T-helper 2 cell treated with Interferon-gamma antibody and Interleukin-4, amounts not matched to agents 5 μg/mL and 100 μg/mL, for 36 hours (primary cell): ENCODE results near the gene DNAJC19.

Experiments used
- DNase-seq: peaks from one replicate; pipeline ENCODE4 v3.0.0; 2021; ENCODE audit warnings: low spot score
- H3K27ac Mint-ChIP-seq: one replicate; pipeline ENCODE4 v1.8.0; 2021; ENCODE audit warnings: mild to moderate bottlenecking, mixed read lengths
- H3K27me3 Mint-ChIP-seq: one replicate; pipeline ENCODE4 v1.8.0; 2021; ENCODE audit warnings: low read depth, mixed read lengths
- H3K36me3 Mint-ChIP-seq: one replicate; pipeline ENCODE4 v1.8.0; 2021; ENCODE audit warnings: low read depth, mixed read lengths
- H3K4me1 Mint-ChIP-seq: one replicate; pipeline ENCODE4 v1.8.0; 2021; ENCODE audit warnings: low read depth, mixed read lengths
- H3K4me3 Mint-ChIP-seq: one replicate; pipeline ENCODE4 v1.8.0; 2022; ENCODE audit warnings: mild to moderate bottlenecking, moderate library complexity, mixed read lengths
- H3K9me3 Mint-ChIP-seq: one replicate; pipeline ENCODE4 v1.8.0; 2021; ENCODE audit warnings: mixed read lengths

Gene DNAJC19

DNA sequence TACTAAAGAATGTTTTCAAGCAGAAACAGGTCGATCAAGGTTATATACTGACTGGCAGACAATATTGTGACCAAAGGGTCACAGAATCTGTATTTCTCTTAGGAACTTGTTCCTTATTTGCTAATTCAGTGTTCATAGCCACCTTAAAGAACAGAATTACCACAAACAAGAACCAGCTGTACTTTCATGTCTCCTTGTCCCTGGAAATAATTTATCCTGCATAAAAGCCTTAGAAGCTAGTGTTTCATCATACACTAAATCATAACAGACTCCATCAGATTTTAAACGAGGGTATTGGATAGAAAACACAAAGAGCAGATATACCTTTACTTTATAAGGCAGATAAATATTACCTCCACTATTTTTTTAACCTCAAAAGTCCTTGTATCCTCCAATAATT, 6.4 kb downstream of the DNAJC19 start:
- DNase-seq = no peak
- Mint-ChIP-seq H3K27ac (no peak overlapping the region), H3K36me3 (peaks cover 17% of the 10 kb centered on the region)

DNA sequence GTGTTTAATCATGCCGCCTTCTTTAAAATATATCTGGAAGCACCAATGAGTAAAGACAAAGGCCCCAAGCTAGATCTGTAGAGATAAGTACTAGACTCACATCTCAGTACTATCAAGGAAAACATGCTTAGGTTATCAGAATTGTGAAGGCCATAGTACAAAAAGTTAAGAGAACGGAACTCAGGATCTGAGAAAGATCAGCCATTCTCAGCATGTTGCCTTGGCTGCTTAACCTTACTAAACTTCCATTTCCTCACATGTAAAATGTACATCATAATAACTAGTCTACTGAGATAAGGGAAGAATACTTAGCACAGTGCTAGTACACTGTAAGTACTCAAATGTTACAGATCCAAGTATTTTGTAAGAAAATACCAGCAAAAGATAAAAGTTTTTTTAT, 7.6 kb downstream of the DNAJC19 start:
- no peak overlapping the region for H3K27ac Mint-ChIP-seq
- H3K36me3 Mint-ChIP-seq = peaks cover 15% of the 10 kb centered on the region
- DNase-seq = no peak
- H3K9me3 Mint-ChIP-seq = no peaks in the 10 kb centered on the region
- no peaks in the 10 kb centered on the region for H3K27me3 Mint-ChIP-seq
- peaks cover 2% of the 10 kb centered on the region for H3K4me1 Mint-ChIP-seq
- H3K4me3 Mint-ChIP-seq = no peak overlapping the region

More for the DNA sequence above, 6.4 kb downstream of the DNAJC19 start:
- Mint-ChIP-seq H3K4me1 (peaks cover 9% of the 10 kb centered on the region), H3K9me3 (no peaks in the 10 kb centered on the region), H3K4me3 (no peak overlapping the region), H3K27me3 (no peaks in the 10 kb centered on the region)

- DNase-seq = no peak
- H3K4me3 Mint-ChIP-seq = no peak overlapping the region
- H3K9me3 Mint-ChIP-seq = no peaks in the 10 kb centered on the region
- H3K27me3 Mint-ChIP-seq = no peaks in the 10 kb centered on the region
- peaks cover 17% of the 10 kb centered on the region for H3K36me3 Mint-ChIP-seq
- H3K27ac Mint-ChIP-seq = no peak overlapping the region
- H3K4me1 Mint-ChIP-seq = no peaks in the 10 kb centered on the region
Measured at GRCh38 chr3:180980611-180981010, 8.9 kb downstream of the DNAJC19 start.

DNA sequence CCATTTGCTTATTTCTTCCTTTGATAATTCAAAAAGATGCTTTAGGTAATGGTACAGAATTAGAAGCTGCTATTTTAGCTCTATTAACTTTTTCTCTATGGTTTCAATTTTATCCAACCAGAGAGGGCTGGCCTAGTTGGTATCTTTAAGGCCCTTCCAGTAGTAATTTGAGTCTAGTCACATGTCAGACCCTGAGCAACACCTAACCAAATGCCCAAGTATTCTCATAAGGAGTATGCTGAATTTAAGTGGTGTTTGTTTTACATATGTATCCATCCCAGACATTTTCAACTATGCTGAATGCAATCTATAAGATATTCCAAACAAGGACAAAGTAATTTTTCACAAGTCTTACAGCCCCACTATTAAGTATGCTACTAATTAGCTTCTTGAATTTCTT, 9.6 kb downstream of the DNAJC19 start:
- peaks cover 15% of the 10 kb centered on the region for H3K36me3 Mint-ChIP-seq
- H3K4me1 Mint-ChIP-seq = no peaks in the 10 kb centered on the region
- H3K9me3 Mint-ChIP-seq = no peaks in the 10 kb centered on the region
- H3K27me3 Mint-ChIP-seq = no peaks in the 10 kb centered on the region
- H3K27ac Mint-ChIP-seq = no peak overlapping the region
- no peak overlapping the region for H3K4me3 Mint-ChIP-seq
- DNase-seq = no peak

GRCh38 chr3:180977498-180977897, 12.0 kb downstream of the DNAJC19 start:
- Mint-ChIP-seq H3K27me3 (no peaks in the 10 kb centered on the region), H3K27ac (no peak overlapping the region)

DNA sequence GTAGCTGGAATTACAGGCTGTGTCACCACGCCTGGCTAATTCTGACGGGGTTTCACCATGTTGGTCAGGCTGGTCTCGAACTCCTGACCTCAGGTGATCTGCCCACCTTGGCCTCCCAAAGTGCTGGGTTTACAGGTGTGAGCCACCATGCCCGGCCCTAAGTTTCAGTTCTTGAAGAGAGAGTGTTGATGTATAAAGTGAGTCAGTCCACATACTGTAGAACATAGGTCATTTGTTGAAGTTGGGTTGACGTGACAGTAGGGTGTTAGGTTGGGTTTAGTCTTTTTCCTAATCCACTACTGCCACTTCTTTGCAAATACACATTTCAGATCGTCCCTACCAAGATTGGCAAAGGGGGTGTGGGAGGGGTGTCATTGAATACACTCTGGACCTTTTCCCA, 15.2 kb downstream of the DNAJC19 start:
- Mint-ChIP-seq H3K27me3 (no peaks in the 10 kb centered on the region), H3K4me3 (no peak overlapping the region), H3K9me3 (no peaks in the 10 kb centered on the region), H3K27ac (no peak overlapping the region), H3K4me1 (peaks cover 3% of the 10 kb centered on the region), H3K36me3 (peaks cover 37% of the 10 kb centered on the region)
- no peak for DNase-seq

More at GRCh38 chr3:180977498-180977897, 12.0 kb downstream of the DNAJC19 start:
- H3K9me3 Mint-ChIP-seq = no peaks in the 10 kb centered on the region
- H3K36me3 Mint-ChIP-seq = peaks cover 23% of the 10 kb centered on the region
- no peak for DNase-seq
- peaks cover 3% of the 10 kb centered on the region for H3K4me1 Mint-ChIP-seq
- no peak overlapping the region for H3K4me3 Mint-ChIP-seq

DNA sequence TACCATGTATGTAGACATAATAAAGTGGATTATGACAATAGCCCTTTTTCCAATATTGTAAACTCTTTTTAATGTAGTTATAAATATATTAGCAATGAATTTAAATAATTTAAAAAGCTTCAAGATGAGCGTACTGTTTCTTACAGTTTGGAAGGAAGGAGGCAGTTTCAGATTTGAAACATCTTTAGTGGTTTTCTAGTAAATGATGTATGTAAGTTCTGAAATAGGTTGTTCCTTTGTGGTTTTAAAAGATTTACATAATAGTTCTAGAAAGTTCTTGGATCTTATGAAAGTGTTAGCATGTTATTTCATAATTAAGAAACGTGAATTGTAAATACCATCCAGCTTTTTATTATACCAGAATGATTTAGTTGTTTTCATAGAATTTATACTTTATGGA, 16.0 kb downstream of the DNAJC19 start:
- Mint-ChIP-seq H3K27me3 (no peaks in the 10 kb centered on the region), H3K36me3 (peaks cover 43% of the 10 kb centered on the region), H3K4me3 (no peak overlapping the region), H3K4me1 (peaks cover 3% of the 10 kb centered on the region), H3K9me3 (no peaks in the 10 kb centered on the region), H3K27ac (no peak overlapping the region)
- DNase-seq = no peak

DNA sequence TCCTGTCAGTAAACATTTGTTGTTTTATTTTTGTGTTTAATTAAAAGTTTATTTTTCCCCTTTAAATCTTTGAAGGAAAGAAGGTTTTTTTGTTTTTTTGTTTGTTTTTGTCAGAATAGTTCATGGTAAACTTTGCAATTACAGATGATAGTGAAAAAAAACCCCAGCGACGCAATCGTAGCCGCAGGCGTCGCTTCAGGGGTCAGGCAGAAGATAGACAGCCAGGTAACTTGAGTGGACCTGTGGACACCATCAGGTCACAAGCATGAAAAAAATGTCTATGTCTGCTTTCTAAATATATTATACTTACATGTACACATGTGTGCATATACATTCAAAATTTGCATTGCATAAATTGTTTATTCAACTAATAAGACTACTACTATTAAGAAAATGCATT, 18.6 kb downstream of the DNAJC19 start:
- no peaks in the 10 kb centered on the region for H3K9me3 Mint-ChIP-seq
- no peak for DNase-seq
- H3K27me3 Mint-ChIP-seq = no peaks in the 10 kb centered on the region
- no peak overlapping the region for H3K4me3 Mint-ChIP-seq
- no peak overlapping the region for H3K27ac Mint-ChIP-seq
- H3K36me3 Mint-ChIP-seq = peaks cover 46% of the 10 kb centered on the region
- H3K4me1 Mint-ChIP-seq = peaks cover 3% of the 10 kb centered on the region

- peaks cover 4% of the 10 kb centered on the region for H3K4me1 Mint-ChIP-seq
- H3K36me3 Mint-ChIP-seq = peaks cover 58% of the 10 kb centered on the region
- no peak overlapping the region for H3K4me3 Mint-ChIP-seq
- H3K27me3 Mint-ChIP-seq = no peaks in the 10 kb centered on the region
- no peak overlapping the region for H3K27ac Mint-ChIP-seq
- H3K9me3 Mint-ChIP-seq = no peaks in the 10 kb centered on the region
- no peak for DNase-seq
Measured at GRCh38 chr3:180962530-180962929, 27.0 kb downstream of the DNAJC19 start.

- Mint-ChIP-seq H3K27ac (no peak overlapping the region), H3K27me3 (no peaks in the 10 kb centered on the region), H3K36me3 (peaks cover 60% of the 10 kb centered on the region), H3K9me3 (no peaks in the 10 kb centered on the region), H3K4me1 (peaks cover 4% of the 10 kb centered on the region), H3K4me3 (no peak overlapping the region)
- no peak for DNase-seq
Measured at GRCh38 chr3:180961552-180961951, 28.0 kb downstream of the DNAJC19 start.

DNA sequence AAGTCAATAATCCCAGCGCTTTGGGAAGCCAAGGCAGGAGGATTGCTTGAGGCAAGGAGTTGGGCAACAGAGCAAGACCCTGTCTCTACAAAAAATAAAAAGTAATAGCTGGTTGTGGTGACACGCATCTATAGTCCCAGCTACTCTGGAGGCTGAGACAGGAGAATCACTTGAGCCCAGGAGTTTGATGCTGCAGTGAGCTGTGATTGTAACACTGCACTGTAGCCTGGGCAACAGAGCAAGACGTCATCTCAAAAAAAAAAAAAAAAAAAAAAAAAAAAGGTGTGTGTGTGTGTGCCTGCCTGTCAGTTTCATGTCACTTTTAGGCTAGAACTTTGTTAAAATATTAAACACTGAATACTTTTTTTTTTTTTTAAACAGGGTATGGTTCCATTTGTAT, 28.4 kb downstream of the DNAJC19 start:
- no peak for DNase-seq
- H3K4me3 Mint-ChIP-seq = no peak overlapping the region
- no peaks in the 10 kb centered on the region for H3K27me3 Mint-ChIP-seq
- H3K27ac Mint-ChIP-seq = no peak overlapping the region
- no peaks in the 10 kb centered on the region for H3K9me3 Mint-ChIP-seq
- H3K36me3 Mint-ChIP-seq = peaks cover 62% of the 10 kb centered on the region
- peaks cover 4% of the 10 kb centered on the region for H3K4me1 Mint-ChIP-seq

GRCh38 chr3:180959691-180960090, 29.8 kb downstream of the DNAJC19 start:
- Mint-ChIP-seq H3K9me3 (no peaks in the 10 kb centered on the region), H3K4me3 (no peak overlapping the region), H3K27ac (peak overlapping the region; percentile 11), H3K4me1 (peaks cover 4% of the 10 kb centered on the region), H3K27me3 (no peaks in the 10 kb centered on the region), H3K36me3 (peaks cover 66% of the 10 kb centered on the region)
- DNase-seq = no peak

- Mint-ChIP-seq H3K4me1 (peaks cover 13% of the 10 kb centered on the region), H3K27me3 (no peaks in the 10 kb centered on the region), H3K4me3 (no peak overlapping the region), H3K27ac (no peak overlapping the region), H3K36me3 (peaks cover 48% of the 10 kb centered on the region), H3K9me3 (no peaks in the 10 kb centered on the region)
- DNase-seq = no peak
Measured at GRCh38 chr3:180947761-180948390, 41.7 kb downstream of the DNAJC19 start.

GRCh38 chr3:180940826-180941225, 48.7 kb downstream of the DNAJC19 start:
- no peak overlapping the region for H3K4me3 Mint-ChIP-seq

DNA sequence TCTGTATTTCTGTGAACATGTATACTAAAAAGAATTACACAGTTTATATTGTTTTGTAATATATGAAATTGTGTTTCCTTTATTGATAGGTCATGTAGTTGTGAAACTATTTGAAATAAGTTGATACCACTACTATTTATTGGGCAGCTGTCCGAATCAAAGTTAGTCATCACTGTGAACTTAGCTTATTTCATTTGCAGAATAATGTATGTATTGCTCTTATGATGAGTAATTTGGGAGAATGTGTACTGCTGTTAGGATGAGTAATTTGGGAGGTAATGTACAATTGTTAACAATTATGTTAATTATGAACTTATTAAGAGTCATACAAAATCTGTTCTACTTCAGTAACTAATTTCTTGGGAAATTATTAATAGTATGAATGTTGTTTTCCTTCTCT, 54.9 kb downstream of the DNAJC19 start:
- Mint-ChIP-seq H3K27ac (no peak overlapping the region), H3K4me1 (peaks cover 16% of the 10 kb centered on the region), H3K9me3 (no peaks in the 10 kb centered on the region), H3K4me3 (no peak overlapping the region), H3K36me3 (peaks cover 28% of the 10 kb centered on the region), H3K27me3 (no peaks in the 10 kb centered on the region)
- no peak for DNase-seq

More at GRCh38 chr3:180940826-180941225, 48.7 kb downstream of the DNAJC19 start:
- DNase-seq = no peak
- H3K27ac Mint-ChIP-seq = no peak overlapping the region
- no peaks in the 10 kb centered on the region for H3K9me3 Mint-ChIP-seq
- no peaks in the 10 kb centered on the region for H3K27me3 Mint-ChIP-seq
- peaks cover 9% of the 10 kb centered on the region for H3K4me1 Mint-ChIP-seq
- H3K36me3 Mint-ChIP-seq = peaks cover 44% of the 10 kb centered on the region
